COLO668 (cell line): ENCODE data around the gene GTF2F2.

Experiments
- DNase-seq: peaks from one replicate; lab custom pipeline; 2025; ENCODE audit not compliant: unreplicated experiment; lab: John Stamatoyannopoulos, UW

Gene GTF2F2

DNA sequence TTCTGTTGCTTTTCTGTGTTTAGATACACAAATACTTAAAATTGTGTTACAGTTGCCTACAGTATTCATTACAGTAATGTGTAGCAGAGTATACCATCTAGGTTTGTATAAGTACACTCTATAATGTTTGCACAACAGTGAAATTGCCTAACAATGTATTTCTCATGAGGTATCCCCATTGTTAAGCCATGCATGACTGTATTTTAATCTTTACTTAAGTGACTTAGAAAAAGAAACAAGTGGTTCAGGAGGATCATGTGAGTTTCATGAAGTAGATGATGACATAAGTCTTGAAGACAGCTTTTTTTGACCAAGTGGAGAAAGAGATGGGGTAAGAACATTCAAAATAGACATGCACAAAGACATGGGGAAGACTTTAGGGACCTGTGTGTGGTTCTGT, 88.9 kb downstream of the GTF2F2 start:
- no peak for DNase-seq

DNA sequence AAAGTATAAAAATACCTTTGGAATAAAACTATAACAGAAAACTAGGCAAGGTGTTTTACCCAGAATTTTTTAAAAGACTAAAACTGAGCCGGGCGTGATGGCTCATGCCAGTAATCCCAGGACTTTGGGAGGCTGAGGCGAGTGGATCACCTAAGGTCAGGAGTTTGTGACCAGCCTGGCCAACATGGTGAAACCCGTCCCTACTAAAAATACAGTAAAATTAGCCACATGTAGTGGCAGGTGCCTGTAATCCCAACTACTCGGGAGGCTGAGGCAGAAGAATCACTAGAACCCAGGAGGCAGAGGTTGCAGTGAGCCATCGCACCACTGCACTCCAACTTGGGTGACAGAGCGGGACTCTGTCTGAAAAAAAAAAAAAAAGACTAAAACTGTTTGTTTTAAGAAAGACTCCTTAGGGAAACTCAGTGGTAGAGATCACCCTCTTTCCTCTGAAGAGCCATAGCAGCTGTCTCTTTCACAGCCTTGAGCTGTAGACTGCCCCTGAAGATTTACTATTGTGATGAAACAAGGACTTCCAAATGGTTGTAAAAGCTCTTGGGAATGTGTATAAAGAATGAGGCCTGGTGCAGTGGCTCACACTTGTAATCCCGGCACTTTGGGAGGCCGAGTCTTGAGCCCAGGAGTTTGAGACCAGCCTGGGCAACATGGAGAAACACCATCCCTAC, 95.2 kb downstream of the GTF2F2 start:
- DNase-seq, result no peak

DNA sequence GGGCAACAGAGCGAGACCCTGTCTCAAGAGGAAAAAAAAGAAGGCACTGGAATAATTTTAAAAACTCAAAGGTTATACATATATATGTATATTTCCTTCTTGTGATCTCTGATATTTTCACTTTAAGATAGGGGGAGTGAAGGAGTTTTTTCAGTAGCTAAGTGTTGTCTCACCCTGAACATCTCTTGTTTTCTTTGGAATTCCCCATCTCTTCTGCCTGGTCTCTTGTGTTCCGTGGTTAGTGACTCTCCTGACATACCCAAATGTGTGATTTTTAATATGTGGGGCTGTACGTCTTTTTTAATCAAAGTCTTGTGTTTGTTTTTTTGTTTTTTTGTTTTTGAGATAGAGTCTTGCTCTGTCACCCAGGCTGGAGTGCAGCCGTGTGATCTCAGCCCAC, 95.9 kb downstream of the GTF2F2 start:
- no peak for DNase-seq

DNA sequence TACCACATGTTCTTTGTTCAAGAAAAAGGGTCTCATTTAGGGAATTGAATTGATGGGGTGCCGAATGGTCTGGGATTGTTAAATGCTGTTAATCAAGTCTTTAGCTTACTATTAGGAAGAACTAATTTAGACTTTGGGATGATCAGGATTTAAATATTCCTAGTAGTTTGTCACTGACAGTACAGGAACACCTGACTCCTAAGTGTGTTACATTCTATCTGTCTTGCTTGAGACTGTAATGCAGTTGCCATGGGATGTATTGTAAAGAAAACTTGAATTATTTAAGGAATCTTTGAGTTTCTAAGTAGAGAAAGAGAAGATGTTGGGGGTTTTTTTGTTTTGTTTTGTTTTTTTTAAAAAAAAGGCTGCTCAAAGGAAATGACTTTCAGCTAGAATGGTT, 98.4 kb downstream of the GTF2F2 start:
- no peak for DNase-seq

DNA sequence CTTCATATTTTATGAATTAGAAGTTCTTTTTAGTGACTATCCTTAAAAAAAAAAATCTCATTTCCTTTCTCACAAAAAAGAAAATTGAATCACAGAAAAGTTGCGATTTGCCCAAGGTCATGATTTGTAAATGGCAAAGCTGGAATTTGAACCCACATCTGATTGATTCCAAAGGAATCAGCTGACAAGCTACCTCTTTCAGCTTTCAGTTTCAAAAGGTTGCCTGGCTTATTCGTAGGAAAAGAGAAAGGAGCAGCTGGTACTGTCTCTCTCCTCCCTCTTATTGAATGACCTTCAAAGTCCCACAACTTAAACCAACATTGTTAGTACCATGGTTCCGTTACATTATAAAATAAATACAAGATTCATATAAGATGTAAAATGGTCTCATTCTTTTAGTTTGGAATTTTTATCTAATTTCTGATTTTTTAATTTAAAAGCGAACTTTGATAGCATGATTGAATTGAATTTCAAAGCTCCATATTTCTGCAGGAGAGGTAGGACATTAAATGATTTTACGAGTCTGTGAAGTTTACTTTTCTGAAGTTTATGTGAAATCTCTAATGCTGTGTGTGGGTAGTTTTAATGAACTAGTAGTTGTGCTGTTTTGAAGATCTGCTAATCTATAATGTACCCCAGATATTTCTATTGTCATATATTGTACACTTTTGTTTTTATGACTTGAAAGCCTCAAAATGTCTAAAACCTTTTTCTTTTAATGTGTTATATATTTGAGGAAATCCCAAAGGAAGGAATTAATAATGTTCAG, 99.0 kb downstream of the GTF2F2 start:
- DNase-seq, result no peak

DNA sequence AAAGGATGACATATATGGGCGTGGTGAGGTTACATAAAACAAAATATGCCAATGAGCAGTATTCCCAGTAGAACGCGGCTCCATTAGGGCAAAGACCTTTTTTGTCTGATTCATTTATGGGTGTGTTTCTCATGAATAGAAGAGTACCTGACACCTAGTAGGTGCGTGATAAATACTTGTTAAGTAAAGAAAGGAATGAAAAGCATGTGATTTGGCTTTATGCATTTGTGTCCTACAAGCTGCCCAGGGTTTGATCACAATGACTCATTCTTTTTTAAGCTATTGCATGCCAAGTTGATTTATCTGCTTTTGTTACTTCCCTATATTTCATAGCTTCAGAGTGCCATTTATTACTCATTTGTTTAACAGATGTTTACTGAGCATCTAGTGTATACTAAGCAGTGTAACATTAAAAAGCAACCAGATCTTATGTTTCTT, 99.6 kb downstream of the GTF2F2 start:
- no peak for DNase-seq

DNA sequence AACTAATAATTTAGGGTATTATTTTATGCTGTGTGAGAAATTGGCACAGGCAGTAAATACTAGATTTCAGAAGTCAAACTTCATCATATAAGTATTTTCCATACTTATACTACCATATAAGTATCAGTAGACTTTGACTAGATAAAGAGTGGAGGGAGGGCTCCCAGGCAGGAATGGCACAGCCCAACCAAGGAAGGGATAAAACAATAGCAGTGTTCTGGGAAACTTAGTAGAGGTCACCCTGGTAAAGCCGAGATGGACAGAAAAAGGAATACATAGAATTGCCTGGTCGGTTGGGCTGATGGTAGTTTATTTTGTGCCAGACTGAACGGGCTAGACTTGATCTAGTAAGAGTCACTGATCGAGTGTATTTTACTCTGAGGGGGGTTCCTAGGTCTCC, 100.1 kb downstream of the GTF2F2 start:
- no peak for DNase-seq

DNA sequence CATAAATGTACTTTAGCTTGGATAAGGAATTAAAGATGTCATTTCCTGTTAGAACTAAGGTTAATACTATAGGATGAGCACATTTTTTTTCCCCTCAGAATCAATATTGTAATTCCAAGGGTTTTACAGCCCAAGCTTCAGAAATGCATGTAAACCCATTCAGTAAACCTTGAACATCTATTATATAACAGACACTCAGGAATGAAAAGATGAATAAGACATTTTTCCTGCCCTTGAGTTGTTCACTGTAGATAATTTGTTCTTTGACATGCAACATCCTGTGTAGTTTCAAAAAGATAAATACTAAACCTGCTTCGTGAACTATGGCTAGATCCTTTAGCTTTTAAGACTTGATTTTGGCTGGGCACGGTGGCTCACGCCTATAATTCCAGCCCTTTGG, 102.2 kb downstream of the GTF2F2 start:
- DNase-seq, result no peak

DNA sequence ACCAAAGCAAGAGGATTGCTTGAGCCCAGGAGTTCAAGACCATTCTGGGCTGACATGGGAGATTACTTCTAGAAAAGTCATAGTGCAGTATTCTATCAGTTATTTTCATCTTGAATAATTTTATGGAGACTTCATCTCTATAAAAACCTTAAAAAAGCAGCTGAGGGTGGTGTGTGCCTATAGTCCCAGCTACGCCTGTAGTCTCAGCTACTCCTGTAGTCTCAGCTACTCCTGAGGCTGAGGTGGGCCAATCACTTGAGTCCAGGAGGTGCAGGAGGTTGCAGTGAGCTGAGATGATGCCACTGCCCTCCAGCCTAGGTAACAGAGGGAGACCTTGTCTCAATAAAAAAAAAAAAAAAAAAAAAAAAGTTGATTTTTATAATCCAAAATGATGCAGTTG, 102.6 kb downstream of the GTF2F2 start:
- DNase-seq, result no peak

DNA sequence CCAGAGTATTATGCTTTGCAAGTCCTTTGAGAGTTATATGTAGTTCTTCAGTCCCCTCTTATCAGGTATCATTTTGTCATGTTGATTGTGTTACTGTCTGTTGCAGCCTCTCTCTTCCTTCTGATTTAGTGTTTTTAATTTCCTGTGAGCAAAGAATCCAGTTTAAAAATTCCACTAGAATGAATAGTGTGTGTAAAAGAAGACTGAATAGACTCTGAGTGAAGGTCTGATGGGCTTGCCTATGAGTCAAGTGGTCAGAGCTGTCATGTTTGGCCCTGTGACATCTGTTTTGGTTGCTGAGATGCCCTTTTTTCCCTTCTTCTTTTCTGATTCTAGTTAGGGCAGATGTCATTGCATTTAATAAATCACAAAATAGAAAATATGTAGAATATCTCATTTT, 103.9 kb downstream of the GTF2F2 start:
- no peak for DNase-seq

DNA sequence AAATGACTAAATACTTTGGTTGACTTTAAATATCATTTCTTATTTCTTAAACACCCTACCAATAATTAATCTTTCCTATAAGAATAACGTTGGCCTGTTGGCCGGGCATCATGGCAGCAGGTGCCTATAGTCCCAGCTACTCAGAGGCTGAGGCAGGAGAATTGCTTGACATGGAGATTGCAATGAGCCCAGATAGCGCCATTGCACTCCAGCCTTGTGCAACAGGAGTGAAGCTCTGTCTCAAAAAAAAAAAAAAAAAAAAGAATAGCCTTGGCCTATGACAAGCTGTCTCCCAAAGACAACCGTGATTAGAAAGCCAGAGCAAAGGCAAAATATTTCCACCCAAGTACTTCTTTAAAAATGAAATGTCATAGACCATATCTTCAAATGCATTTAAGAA, 105.1 kb downstream of the GTF2F2 start:
- DNase-seq, result no peak

DNA sequence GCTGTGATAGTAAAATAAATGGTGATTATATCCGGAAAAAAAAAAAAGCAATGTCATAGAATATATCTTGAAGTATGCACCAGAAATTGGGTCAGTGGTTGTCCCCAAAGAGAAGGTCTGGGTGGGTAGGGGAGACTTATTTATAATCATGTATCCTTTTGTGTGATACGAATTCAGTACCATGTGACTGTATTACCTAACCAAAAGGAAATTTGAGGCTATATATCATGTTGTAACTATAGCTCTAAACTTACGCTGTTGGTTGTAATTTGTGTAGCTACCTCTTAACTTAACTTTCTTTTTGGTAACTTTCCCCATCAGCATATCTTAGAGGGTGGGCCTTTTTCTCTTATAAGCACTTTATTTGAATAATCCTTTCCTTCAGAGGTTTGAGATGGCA, 105.7 kb downstream of the GTF2F2 start:
- no peak for DNase-seq

DNA sequence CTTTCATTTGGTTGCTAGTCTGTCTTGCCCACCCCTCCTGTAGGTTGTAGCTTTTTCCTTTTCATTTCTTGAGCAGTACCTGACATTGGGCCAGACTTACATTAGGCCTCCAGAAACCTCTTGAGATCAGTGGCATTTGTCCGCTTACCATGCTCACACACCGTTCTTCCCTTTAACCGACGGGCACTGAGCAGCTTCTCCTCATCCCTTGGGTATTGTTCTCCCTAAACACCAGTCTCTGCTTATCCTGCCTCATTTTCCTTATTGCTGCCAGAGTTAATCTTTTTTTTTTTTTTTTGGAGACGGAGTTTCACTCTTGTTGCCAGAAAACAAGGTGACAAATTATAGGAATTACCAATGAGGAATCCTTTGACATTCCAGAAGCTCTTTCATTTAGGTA, 107.7 kb downstream of the GTF2F2 start:
- DNase-seq, result no peak

DNA sequence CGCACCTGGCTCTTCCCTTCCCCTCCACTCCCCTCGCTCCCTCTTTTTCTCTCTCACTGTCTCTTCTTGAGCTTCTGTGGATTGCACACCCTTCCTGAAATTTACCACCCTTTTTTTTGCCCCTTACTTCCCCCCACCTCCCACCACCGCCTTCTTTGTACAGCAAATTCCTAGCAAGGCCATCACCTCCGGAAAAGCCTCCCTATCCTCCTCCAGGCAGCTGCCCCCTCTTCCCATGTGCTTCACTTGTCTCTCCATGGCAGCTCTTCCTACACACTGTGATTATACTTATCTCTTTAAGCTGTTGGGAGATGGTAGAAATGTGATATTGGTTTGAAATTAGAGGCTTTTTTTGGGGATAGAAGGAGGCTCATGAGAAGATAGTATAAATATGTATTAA, 108.9 kb downstream of the GTF2F2 start:
- DNase-seq, result no peak

DNA sequence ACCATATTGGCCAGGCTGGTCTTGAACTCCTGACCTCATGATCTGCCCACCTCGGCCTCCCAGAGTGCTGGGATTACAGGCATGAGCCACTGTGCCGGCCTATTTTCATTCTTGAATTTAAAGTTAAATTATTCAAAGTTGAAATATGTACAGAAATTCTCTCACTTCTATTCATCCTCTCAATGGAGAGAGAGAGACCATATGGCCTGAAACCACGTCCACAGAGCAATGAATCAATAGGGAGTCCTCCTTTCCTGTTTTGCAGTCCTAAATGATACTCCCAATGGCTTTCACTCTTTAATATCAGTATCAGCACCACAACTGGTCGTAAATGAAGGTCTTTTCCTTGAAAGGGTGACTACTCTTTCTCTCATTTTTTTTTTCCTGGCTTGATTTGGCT, 111.0 kb downstream of the GTF2F2 start:
- no peak for DNase-seq

DNA sequence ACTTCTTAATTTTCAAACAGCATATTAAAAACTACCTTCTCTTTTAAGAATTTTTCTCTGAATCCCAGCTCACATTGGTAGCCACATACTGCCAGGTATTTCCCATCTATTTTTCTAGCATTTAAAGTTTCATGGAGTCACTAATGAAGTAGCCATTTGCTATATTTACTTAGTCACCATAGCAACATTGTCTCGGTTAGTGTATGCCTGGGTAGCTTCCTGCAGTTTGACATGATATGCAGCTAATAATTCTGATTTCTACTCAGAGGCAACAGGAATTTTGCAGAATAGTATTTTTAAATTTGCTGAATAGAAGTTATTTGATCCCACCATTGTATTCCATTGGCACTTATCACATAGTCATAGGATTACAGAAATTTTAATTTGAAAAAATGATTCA, 111.4 kb downstream of the GTF2F2 start:
- DNase-seq, result no peak

DNA sequence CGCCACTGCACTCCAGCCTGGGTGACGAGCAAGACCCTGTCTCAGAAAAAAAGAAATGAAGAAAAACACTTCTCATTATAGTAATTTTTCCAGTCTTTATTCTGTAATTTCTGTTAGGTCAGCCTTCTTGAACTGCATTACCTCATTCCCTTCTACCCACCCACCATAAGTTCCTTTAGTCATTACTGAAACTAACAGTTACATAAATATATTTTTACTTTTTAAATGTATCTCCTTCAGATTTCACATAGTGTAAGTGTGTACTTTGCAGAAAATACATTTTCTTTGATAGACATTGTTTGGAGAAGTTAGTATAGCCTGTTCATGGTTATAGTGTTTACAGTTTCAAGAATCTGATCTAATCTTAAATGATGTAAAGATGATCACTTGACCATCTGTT, 112.3 kb downstream of the GTF2F2 start:
- DNase-seq, result no peak

DNA sequence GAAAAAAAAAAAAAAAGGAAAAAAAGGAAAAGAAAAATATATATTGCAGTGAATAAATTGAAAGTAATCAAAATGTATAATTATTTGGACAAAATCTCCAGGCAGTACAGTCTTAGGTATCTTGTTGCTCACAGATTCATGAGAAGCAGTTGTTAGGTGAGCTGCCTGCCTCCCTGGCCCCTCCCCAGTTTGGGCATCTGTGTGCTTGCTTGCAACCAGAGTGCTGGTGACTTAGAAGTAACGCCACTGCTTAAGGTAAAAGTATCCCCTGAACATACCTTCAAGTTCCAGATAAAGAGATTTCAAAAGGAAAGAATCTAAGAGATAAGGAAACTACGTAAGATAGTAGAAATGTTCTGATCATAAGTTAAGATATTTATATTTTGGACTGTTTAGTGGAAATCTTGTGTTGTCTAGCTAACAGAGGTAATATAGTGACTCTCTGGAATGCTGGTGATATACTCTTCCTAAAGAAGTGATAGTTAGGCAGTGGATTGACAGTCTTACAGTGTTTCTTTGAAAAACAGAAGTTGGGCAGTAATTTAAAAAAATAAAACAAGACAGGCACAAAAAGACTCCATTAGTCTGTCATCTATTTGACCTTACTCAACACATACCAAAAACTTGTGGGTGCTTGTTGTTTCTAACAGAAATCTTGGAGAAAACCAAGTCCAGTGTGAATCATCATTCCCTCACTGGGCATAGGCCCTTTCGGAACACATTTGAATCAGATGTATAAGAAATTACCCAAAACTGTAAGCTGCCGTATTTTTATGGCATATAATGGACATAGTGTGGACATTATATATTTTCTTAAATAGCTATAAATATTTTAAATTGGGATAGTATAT, 118.9 kb downstream of the GTF2F2 start:
- DNase-seq, result no peak

DNA sequence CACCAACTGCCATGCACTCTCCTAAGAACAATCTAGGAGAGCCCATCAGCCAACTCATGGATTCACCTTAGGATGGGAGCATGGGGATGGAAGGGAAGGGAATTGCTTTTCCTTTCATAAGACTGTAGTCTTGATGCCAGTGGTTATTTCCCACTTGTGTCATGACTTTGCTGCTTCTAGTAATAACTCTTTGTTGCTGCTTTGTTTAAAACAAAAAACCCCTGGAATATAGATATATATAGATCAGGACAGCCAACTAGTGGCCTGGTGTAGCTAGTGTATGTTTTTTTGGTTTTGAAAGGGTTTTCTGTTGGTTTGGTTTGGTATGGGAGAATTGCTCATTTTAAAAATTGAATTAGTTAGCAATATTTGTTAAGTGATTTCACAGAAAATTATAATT, 119.8 kb downstream of the GTF2F2 start:
- DNase-seq, result no peak

DNA sequence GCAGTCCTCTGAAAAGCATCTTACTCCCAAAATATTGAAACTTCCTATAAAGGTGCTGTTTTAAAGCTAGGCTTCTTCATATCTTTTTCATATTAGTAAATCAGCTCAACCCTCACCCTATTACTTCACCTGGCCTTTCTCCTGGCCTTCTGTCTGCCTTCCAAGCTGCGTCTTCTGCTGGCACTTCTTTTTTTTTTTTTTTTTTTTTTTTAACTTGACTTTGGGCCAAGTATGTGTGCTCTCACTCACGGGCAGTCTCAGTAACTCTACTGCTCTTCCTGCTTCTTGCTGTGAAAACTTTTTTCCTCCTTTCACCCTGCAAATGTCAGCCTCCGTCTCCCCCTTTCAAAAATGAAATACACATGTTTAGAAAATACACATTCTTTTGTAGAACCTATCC, 121.8 kb downstream of the GTF2F2 start:
- DNase-seq, result no peak

DNA sequence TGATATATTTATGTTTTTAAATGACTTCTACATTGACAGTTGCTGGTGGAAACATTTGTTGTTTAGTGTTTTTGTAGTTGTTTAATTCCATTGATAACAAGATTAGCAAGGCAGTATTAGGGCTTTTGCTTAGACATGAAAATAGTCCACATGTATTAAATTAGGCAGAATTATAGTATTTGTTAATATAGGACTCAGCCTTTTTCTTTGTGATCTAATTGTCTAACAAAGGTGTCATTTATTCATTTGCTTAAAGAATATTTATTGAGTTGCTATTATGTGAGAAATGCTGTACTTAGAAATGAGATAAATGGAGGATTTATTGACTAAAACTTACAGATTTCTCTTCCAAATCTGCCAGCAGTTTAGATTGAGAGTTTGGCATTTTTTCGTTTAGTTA, 122.2 kb downstream of the GTF2F2 start:
- no peak for DNase-seq

DNA sequence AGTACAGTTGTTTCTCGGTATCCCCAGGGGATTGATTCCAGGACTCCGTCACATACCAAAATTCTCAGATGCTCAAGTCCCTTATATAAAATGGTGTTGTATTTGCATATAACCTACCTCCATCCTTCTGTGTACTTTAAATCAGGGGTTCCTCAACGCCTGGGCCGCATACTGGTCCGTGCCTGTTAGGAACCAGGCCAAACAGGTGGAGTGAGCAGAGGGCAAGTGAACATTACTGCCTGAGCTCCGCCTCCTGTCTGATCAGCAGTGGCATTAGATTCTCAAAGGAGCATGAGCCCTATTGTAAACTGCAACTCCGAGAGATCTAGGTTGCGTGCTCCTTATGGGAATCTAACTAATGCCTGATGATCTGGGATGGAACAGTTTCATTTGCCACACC, 122.8 kb downstream of the GTF2F2 start:
- no peak for DNase-seq
